ENCODE measurements around the gene AZI2.

Gene AZI2

GRCh38 chr3:28292622-28293021 lies 56.0 kb downstream of the AZI2 start:
- TF ChIP-seq ZNF565 (CRISPR knock-in tag; conservative IDR thresholded peaks at IDR 0.05; ENCODE audit: low read depth) = no peak
- TF ChIP-seq CSRNP3 (CRISPR knock-in tag; IDR thresholded peaks at IDR 0.05) = no peak
- TF ChIP-seq SNAI2 (CRISPR knock-in tag; IDR thresholded peaks at IDR 0.05) = no peak
- TF ChIP-seq RARB (CRISPR knock-in tag; IDR thresholded peaks at IDR 0.05) = no peak
- no peak for TF ChIP-seq ZFP30 (CRISPR knock-in tag; IDR thresholded peaks at IDR 0.05)
- TF ChIP-seq OSR1 (CRISPR knock-in tag; IDR thresholded peaks at IDR 0.05) = no peak
- no peak for TF ChIP-seq ZC3H10 (CRISPR knock-in tag; IDR thresholded peaks at IDR 0.05)
- TF ChIP-seq TSHZ2 (CRISPR knock-in tag; IDR thresholded peaks at IDR 0.05) = no peak
- TF ChIP-seq TOX (CRISPR knock-in tag; IDR thresholded peaks at IDR 0.05; ENCODE audit: borderline replicate concordance) = no peak
- TF ChIP-seq POU6F1 (CRISPR knock-in tag; IDR thresholded peaks at IDR 0.05; ENCODE audit: borderline replicate concordance, low read depth) = no peak
- TF ChIP-seq GLIS3 (CRISPR knock-in tag; IDR thresholded peaks at IDR 0.05) = no peak
- TF ChIP-seq BACH2 (CRISPR knock-in tag; IDR thresholded peaks at IDR 0.05; ENCODE audit: borderline replicate concordance) = no peak
- no peak for TF ChIP-seq TCF4 (CRISPR knock-in tag; IDR thresholded peaks at IDR 0.05; ENCODE audit: borderline replicate concordance)
- no peak for TF ChIP-seq ZNF8 (CRISPR knock-in tag; IDR thresholded peaks at IDR 0.05)
- TF ChIP-seq PATZ1 (CRISPR knock-in tag; IDR thresholded peaks at IDR 0.05; ENCODE audit: borderline replicate concordance) = no peak
- no peak for TF ChIP-seq ZNF70 (CRISPR knock-in tag; IDR thresholded peaks at IDR 0.05)
- no peak for TF ChIP-seq CSDC2 (CRISPR knock-in tag; IDR thresholded peaks at IDR 0.05)
- TF ChIP-seq CREB5 (CRISPR knock-in tag; IDR thresholded peaks at IDR 0.05; ENCODE audit: low read depth) = no peak
- no peak for ATAC-seq

- TF ChIP-seq PPARA (CRISPR knock-in tag; IDR thresholded peaks at IDR 0.05; ENCODE audit: borderline replicate concordance) (no peak), CREB5 (CRISPR knock-in tag; IDR thresholded peaks at IDR 0.05; ENCODE audit: low read depth) (no peak), OSR1 (CRISPR knock-in tag; IDR thresholded peaks at IDR 0.05) (no peak), TOX (CRISPR knock-in tag; IDR thresholded peaks at IDR 0.05; ENCODE audit: borderline replicate concordance) (no peak), POU6F1 (CRISPR knock-in tag; IDR thresholded peaks at IDR 0.05; ENCODE audit: borderline replicate concordance, low read depth) (no peak), BACH2 (CRISPR knock-in tag; IDR thresholded peaks at IDR 0.05; ENCODE audit: borderline replicate concordance) (no peak), ZFP3 (CRISPR knock-in tag; IDR thresholded peaks at IDR 0.05) (no peak), ZNF565 (CRISPR knock-in tag; conservative IDR thresholded peaks at IDR 0.05; ENCODE audit: low read depth) (no peak)
- ATAC-seq = no peak
Observed at GRCh38 chr3:28291577-28291976, 57.0 kb downstream of the AZI2 start.

All from SK-N-SH treated with all-trans-retinoic acid at 6 μM for 48 hours (cell line).